HL-60 (cell line): ENCODE data around the gene GPR62.

Experiments used
- DNase-seq, 2 experiments: peaks; one replicate each; pipeline ENCODE4 v3.0.0-alpha.2; 2010 to 2020; ENCODE audit warnings: low read depth in 1 of 2, low spot score in 1 of 2
- H3K27ac ChIP-seq: fragments of 250-450 bp; sonication (Bioruptor Pico); replicated peaks from 2 replicates; pipeline ENCODE4 v1.5.1; 2020; ENCODE audit warnings: mild to moderate bottlenecking, moderate library complexity
- H3K27me3 ChIP-seq: fragments of 250-450 bp; sonication (Bioruptor Pico); 2 replicates; pipeline ENCODE4 v1.5.1; 2021; ENCODE audit warnings: mild to moderate bottlenecking, moderate library complexity; ENCODE audit not compliant: insufficient read depth, poor library complexity, severe bottlenecking
- H3K4me3 ChIP-seq: replicated peaks from 2 replicates; pipeline ENCODE4 v1.5.1; 2011; ENCODE audit warnings: mild to moderate bottlenecking, control low read depth, low read length; ENCODE audit not compliant: insufficient read depth
- GABPA ChIP-seq: IDR thresholded peaks from 2 replicates; pipeline ENCODE4 v1.6.1; 2012; ENCODE audit warnings: low read depth
- POLR2AphosphoS5 ChIP-seq: IDR thresholded peaks from 2 replicates; pipeline ENCODE4 v1.6.1; 2012; ENCODE audit warnings: low read depth
- SPI1 ChIP-seq: IDR thresholded peaks from 2 replicates; pipeline ENCODE4 v1.6.1; 2012; ENCODE audit warnings: low read depth, mild to moderate bottlenecking, borderline replicate concordance
- TF ChIP-seq, protein P1 (sequence below): IDR thresholded peaks from 2 replicates; pipeline ENCODE4 v1.6.1; 2012; ENCODE audit warnings: low read depth; ENCODE audit not compliant: insufficient replicate concordance
- TF ChIP-seq, protein P2 (sequence below): IDR thresholded peaks from one replicate; pipeline ENCODE4 v1.5.1; 2011; ENCODE audit warnings: low read length, control low read depth, inconsistent platforms; ENCODE audit not compliant: insufficient read depth

Gene GPR62

DNA sequence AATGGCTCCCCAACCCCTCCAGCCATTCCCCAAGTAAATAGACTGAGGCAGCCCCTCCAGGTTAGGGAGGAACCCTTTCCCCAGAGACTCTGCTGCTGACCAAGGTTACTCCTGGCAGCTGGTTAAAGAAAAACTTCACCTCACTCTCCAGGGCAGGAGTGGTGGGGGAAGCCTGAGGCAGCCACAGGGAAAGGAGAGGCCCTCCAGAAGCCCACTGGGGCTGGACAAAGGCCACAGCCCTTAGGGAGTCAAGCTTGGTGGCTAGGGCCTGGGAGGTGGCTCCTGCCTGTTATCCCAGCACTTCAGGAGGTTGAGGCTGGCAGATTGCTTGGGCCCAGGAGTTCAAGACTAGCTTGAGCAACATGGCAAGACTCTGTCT is 29.1 kb downstream of the GPR62 start:
- Histone ChIP-seq H3K27me3 (no peaks in the 10 kb centered on the region), H3K4me3 (no peak overlapping the region), H3K27ac (no peak overlapping the region)
- no peak for DNase-seq
- no peak for TF ChIP-seq POLR2AphosphoS5
- TF ChIP-seq, protein P1, sequence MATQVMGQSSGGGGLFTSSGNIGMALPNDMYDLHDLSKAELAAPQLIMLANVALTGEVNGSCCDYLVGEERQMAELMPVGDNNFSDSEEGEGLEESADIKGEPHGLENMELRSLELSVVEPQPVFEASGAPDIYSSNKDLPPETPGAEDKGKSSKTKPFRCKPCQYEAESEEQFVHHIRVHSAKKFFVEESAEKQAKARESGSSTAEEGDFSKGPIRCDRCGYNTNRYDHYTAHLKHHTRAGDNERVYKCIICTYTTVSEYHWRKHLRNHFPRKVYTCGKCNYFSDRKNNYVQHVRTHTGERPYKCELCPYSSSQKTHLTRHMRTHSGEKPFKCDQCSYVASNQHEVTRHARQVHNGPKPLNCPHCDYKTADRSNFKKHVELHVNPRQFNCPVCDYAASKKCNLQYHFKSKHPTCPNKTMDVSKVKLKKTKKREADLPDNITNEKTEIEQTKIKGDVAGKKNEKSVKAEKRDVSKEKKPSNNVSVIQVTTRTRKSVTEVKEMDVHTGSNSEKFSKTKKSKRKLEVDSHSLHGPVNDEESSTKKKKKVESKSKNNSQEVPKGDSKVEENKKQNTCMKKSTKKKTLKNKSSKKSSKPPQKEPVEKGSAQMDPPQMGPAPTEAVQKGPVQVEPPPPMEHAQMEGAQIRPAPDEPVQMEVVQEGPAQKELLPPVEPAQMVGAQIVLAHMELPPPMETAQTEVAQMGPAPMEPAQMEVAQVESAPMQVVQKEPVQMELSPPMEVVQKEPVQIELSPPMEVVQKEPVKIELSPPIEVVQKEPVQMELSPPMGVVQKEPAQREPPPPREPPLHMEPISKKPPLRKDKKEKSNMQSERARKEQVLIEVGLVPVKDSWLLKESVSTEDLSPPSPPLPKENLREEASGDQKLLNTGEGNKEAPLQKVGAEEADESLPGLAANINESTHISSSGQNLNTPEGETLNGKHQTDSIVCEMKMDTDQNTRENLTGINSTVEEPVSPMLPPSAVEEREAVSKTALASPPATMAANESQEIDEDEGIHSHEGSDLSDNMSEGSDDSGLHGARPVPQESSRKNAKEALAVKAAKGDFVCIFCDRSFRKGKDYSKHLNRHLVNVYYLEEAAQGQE, result no peak
- TF ChIP-seq SPI1, result no peak

DNA sequence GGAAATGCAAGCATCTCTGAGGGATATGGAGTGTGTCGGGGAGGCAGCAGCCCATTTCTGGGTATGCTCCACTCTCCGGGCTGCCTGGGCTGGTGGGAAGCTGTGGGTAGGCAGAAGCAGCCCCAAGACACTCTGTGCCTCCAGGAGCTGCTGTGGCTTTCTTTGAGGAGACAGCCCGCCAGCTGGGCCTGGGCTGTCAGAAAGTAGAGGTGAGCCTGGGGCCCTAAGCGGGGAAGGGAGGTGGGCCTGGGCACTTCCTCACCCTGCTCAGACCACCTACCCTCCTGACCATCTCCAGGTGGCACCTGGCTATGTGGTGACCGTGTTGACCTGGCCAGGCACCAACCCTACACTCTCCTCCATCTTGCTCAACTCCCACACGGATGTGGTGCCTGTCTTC is 29.9 kb downstream of the GPR62 start:
- TF ChIP-seq, protein P2, sequence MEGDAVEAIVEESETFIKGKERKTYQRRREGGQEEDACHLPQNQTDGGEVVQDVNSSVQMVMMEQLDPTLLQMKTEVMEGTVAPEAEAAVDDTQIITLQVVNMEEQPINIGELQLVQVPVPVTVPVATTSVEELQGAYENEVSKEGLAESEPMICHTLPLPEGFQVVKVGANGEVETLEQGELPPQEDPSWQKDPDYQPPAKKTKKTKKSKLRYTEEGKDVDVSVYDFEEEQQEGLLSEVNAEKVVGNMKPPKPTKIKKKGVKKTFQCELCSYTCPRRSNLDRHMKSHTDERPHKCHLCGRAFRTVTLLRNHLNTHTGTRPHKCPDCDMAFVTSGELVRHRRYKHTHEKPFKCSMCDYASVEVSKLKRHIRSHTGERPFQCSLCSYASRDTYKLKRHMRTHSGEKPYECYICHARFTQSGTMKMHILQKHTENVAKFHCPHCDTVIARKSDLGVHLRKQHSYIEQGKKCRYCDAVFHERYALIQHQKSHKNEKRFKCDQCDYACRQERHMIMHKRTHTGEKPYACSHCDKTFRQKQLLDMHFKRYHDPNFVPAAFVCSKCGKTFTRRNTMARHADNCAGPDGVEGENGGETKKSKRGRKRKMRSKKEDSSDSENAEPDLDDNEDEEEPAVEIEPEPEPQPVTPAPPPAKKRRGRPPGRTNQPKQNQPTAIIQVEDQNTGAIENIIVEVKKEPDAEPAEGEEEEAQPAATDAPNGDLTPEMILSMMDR, result no peak
- TF ChIP-seq GABPA (no peak), POLR2AphosphoS5 (no peak), SPI1 (no peak)
- TF ChIP-seq, protein P1, result no peak
- H3K27me3 ChIP-seq, result no peaks in the 10 kb centered on the region
- no peak for DNase-seq
- H3K4me3 ChIP-seq, result no peak overlapping the region
- no peak overlapping the region for H3K27ac ChIP-seq

DNA sequence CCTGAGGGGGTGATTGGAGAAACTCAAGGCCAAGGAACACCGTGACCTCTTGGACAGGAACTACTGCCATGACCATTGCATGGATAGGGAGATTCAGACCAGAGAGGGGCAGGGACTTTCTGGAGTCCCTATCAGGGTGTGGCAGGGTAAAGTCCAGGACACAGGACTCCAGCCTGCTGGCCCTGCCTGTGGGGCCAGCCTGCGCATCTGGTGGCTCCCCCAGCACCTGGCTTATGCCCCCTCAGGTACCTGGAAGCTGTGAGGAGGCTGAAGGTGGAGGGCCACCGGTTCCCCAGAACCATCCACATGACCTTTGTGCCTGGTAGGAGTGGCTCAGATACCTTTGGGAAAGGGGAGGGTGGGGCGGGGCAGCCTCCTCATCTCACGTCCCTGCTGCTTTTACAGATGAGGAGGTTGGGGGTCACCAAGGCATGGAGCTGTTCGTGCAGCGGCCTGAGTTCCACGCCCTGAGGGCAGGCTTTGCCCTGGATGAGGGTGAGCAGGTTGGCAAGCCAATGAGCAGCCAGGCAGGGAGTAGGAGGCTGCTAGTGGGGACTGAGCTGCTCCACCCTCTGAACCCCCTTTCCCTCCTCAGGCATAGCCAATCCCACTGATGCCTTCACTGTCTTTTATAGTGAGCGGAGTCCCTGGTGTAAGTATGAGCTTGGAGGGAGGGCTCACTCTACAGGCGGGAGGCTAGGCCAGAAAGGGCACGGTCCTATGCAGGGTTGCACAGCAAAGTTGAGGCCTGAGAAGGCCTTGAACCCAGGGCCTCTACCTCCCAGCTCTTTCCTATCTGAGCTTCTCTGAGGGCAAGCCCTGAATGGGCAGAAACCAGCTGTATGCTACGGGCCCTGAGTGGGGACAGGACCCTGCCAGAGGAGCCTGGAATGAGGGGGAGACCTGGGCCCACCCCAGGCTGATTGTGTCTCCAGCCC is 31.1 kb downstream of the GPR62 start:
- no peak for DNase-seq
- H3K4me3 ChIP-seq, result no peak overlapping the region
- no peak overlapping the region for H3K27ac ChIP-seq
- TF ChIP-seq POLR2AphosphoS5 (no peak), SPI1 (no peak), GABPA (no peak)
- TF ChIP-seq, protein P1, result no peak
- TF ChIP-seq, protein P2, result no peak
- no peaks in the 10 kb centered on the region for H3K27me3 ChIP-seq
